GM18951 (cell line): ENCODE data around the gene CTNNA3.
"Not testable (repeated sequence)": the region's sequence is repeated elsewhere in the genome, so short reads cannot be mapped to it uniquely, and the experiment has no call there.

Source experiments
- POLR2A ChIP-seq: IDR thresholded peaks from 4 replicates; pipeline ENCODE4 v1.6.1; 2011; ENCODE audit warnings: mild to moderate bottlenecking; ENCODE audit not compliant: insufficient read length, insufficient read depth; ENCODE audit errors: extremely low read depth
- in situ Hi-C: fragments of 300-500 bp; cut with MboI; formaldehyde crosslinking; loops from one replicate; pipeline ENCODE4 v1.12.0; 2022; ENCODE audit warnings: low sequenced_read_pairs, mixed read lengths, inconsistent platforms; ENCODE audit not compliant: unreplicated experiment

CTNNA3 gene

GRCh38 chr10:67603701-67604100 is 92.3 kb downstream of the CTNNA3 start:
- no peak for TF ChIP-seq POLR2A
- in situ Hi-C loops, result no loop called here

- TF ChIP-seq POLR2A, result no peak
Observed at GRCh38 chr10:67603086-67603485, 92.9 kb downstream of the CTNNA3 start.

GRCh38 chr10:67602268-67602950 is 93.6 kb downstream of the CTNNA3 start:
- no peak for TF ChIP-seq POLR2A
- in situ Hi-C loops, result no loop called here

More at GRCh38 chr10:67603086-67603485, 92.9 kb downstream of the CTNNA3 start:
- in situ Hi-C loops, result no loop called here

- no peak for TF ChIP-seq POLR2A
- in situ Hi-C loops, result no loop called here
Observed at GRCh38 chr10:67599597-67599996, 96.4 kb downstream of the CTNNA3 start.

- in situ Hi-C loops, result no loop called here
- no peak for TF ChIP-seq POLR2A
Observed at GRCh38 chr10:67596641-67597040, 99.4 kb downstream of the CTNNA3 start.

- in situ Hi-C loops, result no loop called here
Observed at GRCh38 chr10:67587771-67588170, 108.2 kb downstream of the CTNNA3 start.

GRCh38 chr10:67575532-67575931 is 120.5 kb downstream of the CTNNA3 start:
- in situ Hi-C loops, result no loop called here
- TF ChIP-seq POLR2A, result no peak

More at GRCh38 chr10:67587771-67588170, 108.2 kb downstream of the CTNNA3 start:
- no peak for TF ChIP-seq POLR2A

GRCh38 chr10:67573484-67573883 is 122.5 kb downstream of the CTNNA3 start:
- TF ChIP-seq POLR2A, result no peak
- in situ Hi-C loops, result no loop called here

- TF ChIP-seq POLR2A, result no peak
- in situ Hi-C loops, result no loop called here
Observed at GRCh38 chr10:67571503-67571902, 124.5 kb downstream of the CTNNA3 start.

- in situ Hi-C loops, result not testable (repeated sequence)
Observed at GRCh38 chr10:67558311-67558710, 137.7 kb downstream of the CTNNA3 start.

- TF ChIP-seq POLR2A, result no peak
- in situ Hi-C loops, result no loop called here
Observed at GRCh38 chr10:67553254-67553653, 142.7 kb downstream of the CTNNA3 start.

GRCh38 chr10:67550838-67551402 is 145.1 kb downstream of the CTNNA3 start:
- in situ Hi-C loops, result no loop called here
- TF ChIP-seq POLR2A, result no peak

GRCh38 chr10:67550046-67550445 is 145.9 kb downstream of the CTNNA3 start:
- in situ Hi-C loops, result no loop called here
- no peak for TF ChIP-seq POLR2A

- TF ChIP-seq POLR2A, result no peak
- in situ Hi-C loops, result no loop called here
Observed at GRCh38 chr10:67549390-67549789, 146.6 kb downstream of the CTNNA3 start.

- no peak for TF ChIP-seq POLR2A
- in situ Hi-C loops, result no loop called here
Observed at GRCh38 chr10:67541411-67541810, 154.6 kb downstream of the CTNNA3 start.

- TF ChIP-seq POLR2A, result no peak
- in situ Hi-C loops, result no loop called here
Observed at GRCh38 chr10:67539312-67539711, 156.7 kb downstream of the CTNNA3 start.
